IPS DF 6.9 (cell line): ENCODE results near the gene TMEM150A.
"Not testable (repeated sequence)": the region's sequence is repeated elsewhere in the genome, so short reads cannot be mapped to it uniquely, and the experiment has no call there.

Experiments
- DNase-seq: peaks from one replicate; pipeline ENCODE4 v3.0.0-alpha.2; 2013; ENCODE audit warnings: low read depth, low spot score
- H3K27ac ChIP-seq: one replicate; pipeline ENCODE4 v1.5.1; 2013; ENCODE audit warnings: low read length, control low read depth
- H3K27me3 ChIP-seq: 2 replicates; pipeline ENCODE4 v1.6.1; 2013; ENCODE audit warnings: mild to moderate bottlenecking, low read length; ENCODE audit not compliant: control insufficient read depth, insufficient read depth
- H3K36me3 ChIP-seq: 2 replicates; pipeline ENCODE4 v1.6.1; 2013; ENCODE audit warnings: low read length; ENCODE audit not compliant: control insufficient read depth, insufficient read depth
- H3K4me1 ChIP-seq: 2 replicates; pipeline ENCODE4 v1.6.1; 2013; ENCODE audit warnings: low read length; ENCODE audit not compliant: control insufficient read depth, insufficient read depth
- H3K4me3 ChIP-seq: 2 replicates; pipeline ENCODE4 v1.5.1; 2013; ENCODE audit warnings: mild to moderate bottlenecking, low read length
- H3K9me3 ChIP-seq: 2 replicates; pipeline ENCODE4 v1.6.1; 2013; ENCODE audit warnings: low read length, inconsistent platforms; ENCODE audit not compliant: control insufficient read depth, insufficient read depth
- WGBS: extraction: QIAGEN DNeasy Blood & Tissue Kit; methylation state at CpG from one replicate; pipeline ENCODE4 v1.1.7; 2013; ENCODE audit warnings: mixed read lengths, missing lambda C conversion rate; ENCODE audit not compliant: insufficient read length, insufficient coverage; 5-methylcytosine and 5-hydroxymethylcytosine counted together

The TMEM150A gene

DNA sequence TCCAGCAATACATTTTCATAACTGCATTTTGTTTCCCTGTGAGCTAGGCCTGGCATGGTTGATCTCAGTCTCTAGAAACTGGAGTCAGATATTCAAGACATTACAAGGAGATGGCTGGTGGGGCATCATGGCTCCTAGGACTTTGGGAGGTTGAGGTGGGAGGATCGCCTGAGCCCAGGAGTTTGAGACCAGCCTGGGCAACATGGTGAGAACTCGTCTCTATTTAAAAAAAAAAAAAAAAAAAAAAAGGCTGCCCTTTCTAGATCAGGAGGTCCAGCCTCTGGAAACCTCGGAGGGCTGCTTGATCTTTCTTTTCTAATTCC lies 25.5 kb downstream of the TMEM150A start:
- Histone ChIP-seq H3K4me3 (no peak overlapping the region), H3K4me1 (peaks cover 5% of the 10 kb centered on the region), H3K27ac (no peak overlapping the region), H3K27me3 (no peaks in the 10 kb centered on the region), H3K9me3 (no peaks in the 10 kb centered on the region), H3K36me3 (no peaks in the 10 kb centered on the region)
- no peak for DNase-seq
- no CpG with 5 or more reads among the region's 3 CpGs for WGBS

DNA sequence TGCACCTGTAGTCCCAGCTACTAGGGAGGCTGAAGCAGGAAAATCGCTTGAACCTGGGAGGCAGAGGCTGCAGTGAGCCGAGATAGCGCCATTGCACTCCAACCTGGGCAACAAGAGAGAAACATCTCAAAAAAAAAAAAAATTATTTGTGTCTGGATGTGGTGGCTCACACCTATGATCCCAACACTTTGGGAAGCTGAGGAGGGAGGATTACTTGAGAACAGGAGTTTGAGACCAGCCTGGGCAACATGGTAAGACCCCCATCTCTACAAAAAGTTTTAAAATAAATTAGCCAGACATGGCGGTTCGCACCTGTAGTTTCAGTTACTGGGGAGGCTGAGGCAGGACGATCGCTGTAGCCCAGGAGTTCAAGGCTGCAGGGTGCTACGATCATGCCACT lies 26.8 kb downstream of the TMEM150A start:
- H3K27ac ChIP-seq: no peak overlapping the region
- H3K4me1 ChIP-seq: peaks cover 5% of the 10 kb centered on the region
- DNase-seq: no peak
- H3K4me3 ChIP-seq: no peak overlapping the region
- H3K9me3 ChIP-seq: no peaks in the 10 kb centered on the region
- peaks cover 6% of the 10 kb centered on the region for H3K27me3 ChIP-seq
- H3K36me3 ChIP-seq: no peaks in the 10 kb centered on the region
- no CpG with 5 or more reads among the region's 8 CpGs for WGBS

DNA sequence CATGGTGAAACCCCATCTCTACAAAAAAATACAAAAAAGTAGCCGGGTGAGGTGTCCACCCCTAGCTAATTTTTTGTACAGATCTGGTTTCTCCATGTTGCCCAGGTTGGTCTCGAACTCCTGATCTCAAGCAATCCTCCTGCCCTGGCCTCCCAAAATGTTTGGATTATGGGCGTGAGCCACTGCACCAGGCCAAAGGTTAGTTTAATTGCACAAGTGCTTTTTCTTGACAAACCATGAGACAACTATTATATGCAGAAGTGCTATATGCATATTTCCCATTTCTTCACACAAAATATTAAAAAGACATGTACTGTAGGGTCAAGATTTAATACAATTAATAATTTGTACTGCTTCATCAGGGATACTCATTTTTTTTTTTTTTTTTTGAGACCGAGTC lies 36.2 kb downstream of the TMEM150A start:
- no peak overlapping the region for H3K4me3 ChIP-seq
- H3K9me3 ChIP-seq: no peaks in the 10 kb centered on the region
- H3K27me3 ChIP-seq: peaks cover 9% of the 10 kb centered on the region
- no CpG with 5 or more reads among the region's 4 CpGs for WGBS
- no peaks in the 10 kb centered on the region for H3K4me1 ChIP-seq
- no peak overlapping the region for H3K27ac ChIP-seq
- no peaks in the 10 kb centered on the region for H3K36me3 ChIP-seq
- DNase-seq: no peak

DNA sequence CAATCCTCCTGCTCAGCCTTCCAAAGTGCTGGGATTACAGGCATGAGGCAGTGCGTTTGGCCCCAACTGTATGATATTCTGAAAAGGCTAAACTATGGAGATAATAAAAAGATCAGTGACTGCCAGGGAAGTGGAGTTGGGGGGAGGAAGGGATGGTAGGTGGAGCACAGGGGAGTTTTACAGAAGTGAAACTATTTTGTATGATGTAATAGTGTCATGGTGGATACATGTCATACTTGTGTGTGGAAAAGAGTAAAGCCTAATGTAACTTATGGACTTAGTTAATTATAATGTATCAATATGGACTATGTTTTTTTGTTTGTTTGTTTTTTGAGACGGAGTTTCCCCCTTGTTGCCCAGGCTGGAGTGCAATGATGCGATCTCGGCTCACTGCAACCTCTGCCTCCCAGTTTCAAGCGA lies 38.3 kb downstream of the TMEM150A start:
- Histone ChIP-seq H3K9me3 (no peaks in the 10 kb centered on the region), H3K36me3 (no peaks in the 10 kb centered on the region), H3K27me3 (no peaks in the 10 kb centered on the region), H3K4me1 (no peaks in the 10 kb centered on the region), H3K27ac (no peak overlapping the region), H3K4me3 (no peak overlapping the region)
- DNase-seq: no peak
- WGBS: no CpG with 5 or more reads among the region's 5 CpGs

DNA sequence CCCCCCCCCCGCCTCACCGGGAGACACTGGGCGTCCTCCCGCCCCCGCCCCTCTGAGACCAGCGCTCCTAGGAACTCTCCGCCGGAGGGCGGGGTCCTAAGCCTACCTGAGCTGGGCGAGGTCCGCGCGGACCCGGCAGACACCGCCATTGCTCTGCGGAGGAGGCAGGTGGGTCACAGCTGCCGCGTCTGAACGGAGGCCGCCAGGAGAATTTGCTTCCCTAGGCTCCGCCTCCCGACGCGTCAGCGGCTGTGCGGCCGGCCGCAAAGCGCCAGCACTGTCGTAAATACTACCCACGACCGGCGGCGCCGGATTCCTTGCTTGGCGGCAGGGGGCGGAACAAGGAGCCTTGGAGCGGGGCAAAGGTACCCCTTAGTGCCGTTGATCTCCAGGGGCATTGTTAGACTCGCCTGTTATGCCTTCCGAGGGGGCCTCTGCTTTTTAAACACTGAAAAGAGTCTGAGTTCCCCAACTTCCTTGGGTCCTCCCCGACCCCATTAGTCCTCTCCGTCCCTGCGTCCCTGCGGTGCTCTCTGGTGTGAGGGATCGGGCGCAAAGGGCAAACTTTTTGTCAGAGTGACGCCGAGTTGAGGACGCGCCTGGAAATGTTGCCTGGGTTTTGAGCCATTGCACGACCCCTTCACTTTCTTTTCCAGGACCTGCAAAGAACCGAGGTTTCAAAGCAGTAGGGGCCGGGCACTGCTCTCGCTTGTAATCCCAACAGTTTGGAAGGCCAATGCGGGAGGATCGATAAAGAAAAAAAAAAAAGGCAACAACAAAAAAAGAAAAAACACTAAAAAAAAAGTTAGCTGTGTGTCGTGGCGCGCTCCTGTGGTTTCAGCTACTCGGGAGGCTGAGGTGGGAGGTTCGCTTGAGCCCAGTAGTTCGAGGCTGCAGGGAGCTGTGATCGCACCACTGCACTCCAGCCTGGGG lies 41.0 kb downstream of the TMEM150A start, which contains the start of gene GGCX:
Gene GGCX, minus strand, starts transcription at position 214 of the 933 bp plus-strand sequence. Its CDS starts 65 bp downstream, at position 149.
- no peaks in the 10 kb centered on the region for H3K4me1 ChIP-seq
- H3K36me3 ChIP-seq: 0 out of 2 replicates have a peak, but pooled peaks cover 3% of the 10 kb centered on the region
- H3K27me3 ChIP-seq: no peaks in the 10 kb centered on the region
- peak within 1 kb of the TSS; percentile 57; the same call in 1 of the 2 replicates for H3K4me3 ChIP-seq
- peak; percentile 84 for DNase-seq
- H3K27ac ChIP-seq: no peak within 1 kb of the TSS
- no CpG with 5 or more reads among the region's 64 CpGs for WGBS
- H3K9me3 ChIP-seq: no peaks in the 10 kb centered on the region

DNA sequence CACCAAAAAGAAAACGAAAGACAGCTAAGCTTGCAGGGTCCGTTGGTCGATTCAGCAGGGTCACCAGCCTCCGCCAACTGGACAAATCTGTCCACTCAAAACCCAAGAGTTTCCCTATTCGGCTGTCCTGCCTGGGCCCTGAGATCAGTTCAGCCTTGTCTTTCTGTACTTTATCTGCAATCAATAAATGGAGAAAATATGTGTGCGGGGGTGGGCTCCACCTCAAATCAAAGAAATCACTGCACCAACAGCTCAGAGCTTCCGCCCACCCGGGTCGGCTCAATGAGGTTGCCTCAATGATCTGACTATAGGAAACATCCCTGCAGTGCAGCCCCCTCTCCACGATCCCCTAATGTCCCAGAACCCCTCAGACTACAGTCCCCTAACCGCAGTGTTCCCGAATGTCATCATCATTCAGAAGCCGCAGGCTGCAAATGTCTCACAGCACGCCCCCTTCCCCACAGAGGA lies 41.7 kb downstream of the TMEM150A start:
- no peak overlapping the region for H3K27ac ChIP-seq
- no CpG with 5 or more reads among the region's 14 CpGs for WGBS
- DNase-seq: no peak
- H3K4me3 ChIP-seq: peak overlapping the region; percentile 57; the same call in 1 of the 2 replicates
- no peaks in the 10 kb centered on the region for H3K4me1 ChIP-seq
- H3K36me3 ChIP-seq: 0 out of 2 replicates have a peak, but pooled peaks cover 3% of the 10 kb centered on the region
- H3K27me3 ChIP-seq: no peaks in the 10 kb centered on the region
- H3K9me3 ChIP-seq: no peaks in the 10 kb centered on the region

DNA sequence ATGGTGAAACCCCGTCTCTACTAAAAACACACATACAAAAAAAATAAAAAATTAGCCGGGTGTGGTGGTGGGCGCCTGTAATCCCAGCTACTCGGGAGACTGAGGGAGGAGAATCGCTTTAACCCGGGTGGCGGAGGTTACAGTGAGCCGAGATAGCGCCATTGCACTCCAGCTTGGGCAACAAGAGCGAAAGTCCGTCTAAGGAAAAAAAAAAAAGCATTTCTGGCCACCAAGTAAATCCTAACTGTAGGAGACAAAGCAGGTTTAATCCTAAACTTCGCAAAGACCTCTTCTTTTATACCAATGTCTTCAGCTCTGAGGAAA lies 42.1 kb downstream of the TMEM150A start:
- WGBS: no CpG with 5 or more reads among the region's 12 CpGs
- not testable (repeated sequence) for H3K27me3 ChIP-seq, H3K4me1 ChIP-seq, H3K36me3 ChIP-seq, H3K9me3 ChIP-seq, DNase-seq, H3K27ac ChIP-seq
- peak overlapping the region; percentile 57; the same call in 1 of the 2 replicates for H3K4me3 ChIP-seq

DNA sequence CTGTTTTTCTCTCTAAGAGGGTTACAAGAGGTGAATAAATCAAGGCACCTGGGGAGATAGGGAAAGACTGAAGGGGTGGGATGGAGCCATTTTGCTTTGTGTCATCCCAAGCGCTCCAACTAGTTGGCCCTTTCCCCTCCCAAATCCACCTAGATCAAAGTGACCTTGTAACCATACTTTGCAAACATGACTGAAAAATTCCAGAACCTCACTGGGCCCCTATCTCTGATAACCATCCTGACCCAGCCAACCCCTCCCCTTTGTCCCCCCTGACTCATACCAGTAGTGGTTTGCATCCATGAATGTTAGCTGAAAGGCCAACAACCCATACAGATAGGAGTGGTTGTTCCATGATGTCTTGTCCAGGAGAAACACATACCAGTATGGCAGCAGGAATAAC lies 44.3 kb downstream of the TMEM150A start:
- no peak for DNase-seq
- no peak overlapping the region for H3K4me3 ChIP-seq

DNA sequence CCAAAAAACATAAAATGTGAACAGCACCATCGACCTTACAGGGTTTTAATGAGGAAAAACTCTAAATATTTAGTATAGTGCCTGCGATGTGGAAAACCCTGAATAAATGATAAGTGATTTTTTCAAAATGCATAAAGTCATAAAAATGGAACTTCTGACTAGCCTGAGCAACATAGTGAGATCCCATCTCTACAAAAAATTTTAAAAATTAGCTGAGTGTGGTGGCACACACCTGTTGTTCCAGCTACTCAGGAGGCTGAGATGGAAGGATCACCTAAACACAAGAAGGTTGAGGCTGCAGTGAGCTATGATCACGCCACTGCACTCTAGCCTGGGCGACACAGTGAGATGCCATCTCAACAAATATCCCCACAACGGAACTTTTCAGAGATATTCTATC lies 45.4 kb downstream of the TMEM150A start:
- Histone ChIP-seq H3K4me1 (no peaks in the 10 kb centered on the region), H3K36me3 (peaks cover 12% of the 10 kb centered on the region; the same call in 1 of the 2 replicates), H3K4me3 (no peak overlapping the region), H3K27me3 (no peaks in the 10 kb centered on the region), H3K9me3 (no peaks in the 10 kb centered on the region), H3K27ac (no peak overlapping the region)
- DNase-seq: no peak
- no CpG with 5 or more reads among the region's 5 CpGs for WGBS

More for the DNA sequence above, 44.3 kb downstream of the TMEM150A start:
- Histone ChIP-seq H3K27me3 (no peaks in the 10 kb centered on the region), H3K27ac (no peak overlapping the region), H3K9me3 (no peaks in the 10 kb centered on the region), H3K36me3 (peaks cover 12% of the 10 kb centered on the region; the same call in 1 of the 2 replicates), H3K4me1 (no peaks in the 10 kb centered on the region)
- WGBS: no CpG with 5 or more reads among the region's 1 CpG

DNA sequence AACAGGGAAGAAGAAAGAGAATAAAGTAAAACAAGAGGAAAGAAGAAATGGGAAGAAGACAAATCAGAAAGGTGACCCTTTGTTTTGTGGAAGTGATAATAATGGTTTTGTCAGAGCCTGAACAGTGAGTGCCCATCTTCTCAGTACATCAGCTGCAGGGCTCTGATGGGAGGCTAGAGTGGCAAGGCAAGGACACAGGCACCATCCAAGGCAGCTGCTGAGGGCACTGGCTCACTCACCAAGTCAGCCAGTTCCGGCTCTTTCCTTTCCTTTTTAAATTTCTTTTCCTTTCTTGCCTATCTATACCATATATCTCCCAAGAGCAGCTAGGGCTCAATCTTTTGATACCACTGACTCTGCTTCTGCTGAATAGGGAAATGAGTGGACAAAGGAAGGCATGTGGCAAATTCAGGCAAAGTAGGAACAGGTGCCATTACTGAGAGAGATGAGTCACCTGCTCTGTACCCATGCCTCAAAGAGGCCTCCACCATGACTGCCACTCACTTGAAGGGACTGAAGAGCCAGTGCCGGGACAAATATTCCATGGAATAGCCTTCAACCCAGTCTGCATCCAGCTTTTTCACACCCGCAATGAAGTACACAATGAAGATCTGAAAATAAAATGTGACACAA lies 47.4 kb downstream of the TMEM150A start:
- no peak for DNase-seq
- H3K36me3 ChIP-seq: peaks cover 25% of the 10 kb centered on the region; the same call in 1 of the 2 replicates
- no CpG with 5 or more reads among the region's 3 CpGs for WGBS

More for the DNA sequence above, 47.4 kb downstream of the TMEM150A start:
- Histone ChIP-seq H3K9me3 (no peaks in the 10 kb centered on the region), H3K27me3 (no peaks in the 10 kb centered on the region), H3K4me3 (no peak overlapping the region), H3K27ac (no peak overlapping the region), H3K4me1 (no peaks in the 10 kb centered on the region)
